CD4-positive, alpha-beta T cell treated with Interleukin-6 for 4 hours (primary cell): Measurements from ENCODE around the gene KIF21B.
"Not testable (repeated sequence)": the region's sequence is repeated elsewhere in the genome, so short reads cannot be mapped to it uniquely, and the experiment has no call there.

Source experiments
- DNase-seq: peaks from one replicate; pipeline ENCODE4 v3.0.0-alpha.2; 2020; ENCODE audit warnings: mixed read lengths

The KIF21B gene

DNA sequence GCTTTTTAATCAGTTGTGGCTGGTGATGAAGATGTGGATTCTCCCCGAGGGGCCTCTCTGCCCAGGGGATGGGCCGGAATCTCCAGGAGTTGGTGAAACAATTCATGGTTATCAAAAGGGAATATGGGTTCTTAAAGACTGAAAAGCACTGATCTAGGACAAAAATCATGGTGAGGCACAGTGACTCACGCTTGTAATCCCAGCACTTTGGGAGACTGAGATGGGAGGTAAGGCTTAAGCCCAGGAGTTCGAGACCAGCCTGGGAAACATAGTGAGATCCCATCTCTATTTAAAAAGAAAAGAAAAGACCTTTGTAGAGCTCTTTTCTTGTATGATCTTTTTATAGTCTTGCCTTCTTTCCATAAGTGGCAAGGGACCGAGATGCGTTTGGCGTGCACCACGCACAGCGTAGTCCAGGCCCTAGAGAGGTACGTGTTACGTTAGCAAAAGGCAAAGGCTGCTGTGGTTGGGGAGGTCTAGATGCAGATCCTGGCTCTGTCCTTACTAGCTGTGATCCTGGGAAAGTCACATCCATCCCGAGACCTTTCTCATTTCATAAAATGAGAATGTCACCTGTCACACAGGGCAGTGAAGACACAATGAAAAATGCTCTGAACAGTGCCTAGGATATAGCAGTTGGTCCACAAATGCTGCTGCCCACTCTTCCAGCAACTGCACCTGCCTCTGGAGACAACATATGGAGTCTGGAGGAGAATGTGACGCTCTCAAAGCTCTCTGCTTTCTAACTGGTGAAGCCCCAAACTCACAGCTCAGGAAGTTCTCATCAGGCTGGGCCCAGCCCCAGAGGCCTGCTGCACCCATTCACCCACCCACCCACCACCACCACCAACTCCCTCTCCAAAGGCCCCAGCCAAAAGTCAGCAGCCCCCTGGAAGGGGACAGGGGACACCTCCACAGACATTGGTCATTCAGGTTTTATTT lies 54.8 kb downstream of the KIF21B start:
- no peak for DNase-seq

GRCh38 chr1:200967693-200968468 lies 55.6 kb downstream of the KIF21B start:
- DNase-seq, result no peak

GRCh38 chr1:200966934-200967333 lies 56.6 kb downstream of the KIF21B start:
- no peak for DNase-seq

GRCh38 chr1:200965111-200965805 lies 58.3 kb downstream of the KIF21B start:
- DNase-seq, result no peak

GRCh38 chr1:200963888-200964287 lies 59.6 kb downstream of the KIF21B start:
- not testable (repeated sequence) for DNase-seq

DNA sequence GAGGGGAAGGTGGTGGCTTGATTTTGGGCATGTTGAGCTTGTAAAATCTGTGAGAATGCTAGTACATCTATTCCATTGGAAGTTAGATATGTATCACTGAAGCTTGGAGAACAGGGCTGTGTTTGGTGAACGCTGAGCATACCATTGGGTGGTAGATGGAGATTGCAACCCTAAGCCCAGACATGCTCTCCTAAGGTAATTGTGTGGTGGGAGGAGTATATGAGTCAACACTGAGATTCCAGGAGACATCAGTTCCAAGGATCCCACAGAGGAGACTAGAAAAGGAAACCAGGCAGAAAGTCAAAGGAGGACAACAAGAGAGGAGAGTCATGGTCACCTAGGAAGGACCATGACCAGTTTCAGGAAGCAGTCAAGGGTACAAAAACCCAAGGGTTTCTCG lies 60.4 kb downstream of the KIF21B start:
- no peak for DNase-seq

DNA sequence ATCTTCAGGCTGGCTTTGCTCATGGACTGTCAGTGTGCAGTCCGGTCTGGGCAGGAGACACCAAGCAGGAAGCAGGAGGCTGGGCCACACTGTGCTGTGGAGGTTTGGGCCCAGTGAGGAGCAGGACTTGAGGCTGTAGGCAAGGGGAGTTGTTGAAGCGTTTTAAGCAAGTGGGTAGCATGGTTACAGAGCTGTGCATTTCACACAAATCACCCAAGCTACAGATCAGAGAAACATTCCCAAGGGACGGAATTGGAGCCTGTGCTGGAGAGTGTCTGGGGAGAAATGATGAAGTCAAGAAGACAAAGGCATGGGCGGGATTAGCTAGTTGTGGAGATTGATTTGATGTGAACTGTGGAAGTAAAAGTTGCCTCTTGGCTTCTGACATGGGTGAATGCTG lies 60.9 kb downstream of the KIF21B start:
- no peak for DNase-seq

DNA sequence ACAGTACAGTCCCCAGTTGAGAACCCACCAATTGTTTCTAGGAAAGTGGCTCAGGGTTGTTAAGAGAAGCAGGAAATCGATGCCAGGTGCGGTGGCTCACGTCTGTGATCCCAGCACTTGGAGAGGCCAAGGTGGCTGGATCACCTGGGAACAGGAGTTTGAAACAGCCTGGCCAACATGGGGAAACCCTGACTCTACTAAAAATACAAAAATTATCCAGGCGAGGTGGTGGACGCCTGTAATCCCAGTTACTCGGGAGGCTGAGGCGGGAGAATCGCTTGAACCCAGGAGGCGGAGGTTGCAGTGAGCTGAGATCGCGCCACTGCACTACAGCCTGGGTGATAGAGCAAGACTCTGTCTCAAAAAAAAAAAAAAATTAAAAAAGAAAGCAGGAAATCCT lies 61.4 kb downstream of the KIF21B start:
- DNase-seq, result not testable (repeated sequence)

DNA sequence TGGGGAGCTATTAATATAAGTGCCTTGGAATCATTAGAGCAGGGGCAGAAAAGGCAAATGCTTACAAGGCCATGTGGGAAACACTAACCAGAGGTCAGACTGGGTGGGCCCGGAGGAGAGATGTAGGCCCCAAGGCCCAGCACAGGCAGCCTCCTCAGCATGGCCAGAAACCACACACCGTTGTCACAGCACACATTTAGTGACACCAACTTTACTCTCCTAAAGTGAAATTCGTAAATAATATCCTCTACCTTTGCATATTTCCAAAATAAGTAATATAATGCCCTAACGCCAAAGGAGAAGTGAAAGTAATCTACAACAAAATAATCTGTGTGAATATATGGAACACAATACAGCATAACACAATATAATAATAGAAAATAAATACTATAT lies 62.6 kb downstream of the KIF21B start:
- DNase-seq, result no peak

GRCh38 chr1:200960236-200960947 lies 63.1 kb downstream of the KIF21B start:
- no peak for DNase-seq

DNA sequence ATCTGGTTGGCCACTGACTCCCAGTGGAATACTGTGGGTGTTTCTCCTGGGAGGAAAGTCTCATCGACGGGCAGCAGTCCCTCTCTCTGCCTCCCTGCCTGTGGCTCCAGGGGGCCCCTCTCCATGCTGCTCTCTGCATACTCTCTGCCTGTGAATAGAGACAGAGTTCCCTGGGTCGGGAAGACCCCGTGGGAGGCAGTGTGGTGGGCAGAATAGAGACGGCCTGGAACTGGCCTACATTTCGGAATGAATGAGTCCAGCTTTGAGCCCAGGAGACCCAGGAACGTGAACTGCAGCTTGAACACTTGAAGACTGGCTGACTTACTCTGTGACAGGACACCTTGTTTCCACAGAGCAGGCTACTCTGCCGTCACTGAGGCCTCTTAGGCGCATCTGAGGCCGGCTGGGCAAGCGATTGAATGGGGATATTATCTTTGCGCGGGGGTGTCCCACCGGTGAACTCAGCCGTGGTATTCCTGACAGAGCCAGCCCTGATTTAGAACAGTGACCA lies 64.0 kb downstream of the KIF21B start:
- no peak for DNase-seq

DNA sequence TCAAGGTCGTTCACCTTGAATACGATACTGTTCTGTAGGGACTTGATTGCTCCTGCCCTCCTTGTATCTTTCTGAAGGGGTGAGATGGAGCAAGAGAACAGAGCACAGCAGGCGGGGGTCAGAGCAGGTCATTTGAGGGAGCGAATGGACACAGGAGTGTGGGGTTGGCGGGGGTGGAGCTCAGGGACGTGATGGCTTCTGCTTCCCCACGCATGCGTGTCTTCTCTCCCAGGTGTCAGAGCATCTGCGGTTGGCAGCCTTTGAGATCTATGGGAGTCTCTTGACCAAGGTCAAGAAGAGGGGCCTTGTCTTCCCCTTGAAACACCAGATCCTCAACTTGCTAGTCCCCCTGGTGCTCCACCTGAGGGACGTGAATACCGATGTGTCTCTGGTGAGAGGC lies 64.9 kb downstream of the KIF21B start:
- no peak for DNase-seq

DNA sequence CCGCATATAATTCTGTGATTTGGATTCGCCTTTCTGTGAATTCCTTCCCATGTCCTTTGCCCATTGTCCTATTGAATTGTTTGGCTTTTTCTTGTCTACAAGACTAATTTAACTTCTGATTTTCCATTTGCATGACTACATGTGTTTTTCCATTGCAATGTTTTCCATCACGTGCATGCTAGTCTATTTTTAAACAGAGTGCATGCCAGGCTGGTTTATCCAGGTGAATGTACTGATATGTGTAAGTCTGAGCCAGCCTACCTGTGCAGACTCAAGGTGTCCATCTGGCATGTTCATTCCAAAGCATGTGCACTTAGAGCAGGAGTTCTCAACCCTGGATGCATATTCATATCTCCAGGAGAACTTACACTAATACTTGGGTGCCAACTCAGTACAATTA lies 69.1 kb downstream of the KIF21B start:
- DNase-seq, result no peak

DNA sequence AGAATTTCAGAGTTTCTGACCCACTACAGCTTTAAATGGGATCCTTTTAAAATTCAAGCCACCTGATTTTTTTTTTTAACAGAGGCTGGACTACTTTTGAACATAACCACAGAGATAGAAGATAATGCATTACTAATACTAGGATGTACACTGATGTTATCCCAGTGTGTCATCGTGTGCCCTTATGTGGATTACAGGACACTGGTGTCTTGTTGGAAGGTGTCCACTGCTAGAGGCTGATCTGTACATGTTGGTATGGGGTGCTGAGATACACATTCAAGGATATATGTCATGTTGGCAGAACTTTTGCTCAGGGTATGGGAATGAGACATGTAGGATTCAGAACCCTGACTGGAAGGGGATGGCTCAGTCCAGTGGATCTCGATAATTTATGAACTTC lies 72.5 kb downstream of the KIF21B start:
- DNase-seq, result no peak

- no peak for DNase-seq
Observed at GRCh38 chr1:200949626-200950025, 73.9 kb downstream of the KIF21B start.

GRCh38 chr1:200947059-200947566 lies 76.4 kb downstream of the KIF21B start:
- no peak for DNase-seq

- no peak for DNase-seq
Observed at GRCh38 chr1:200945111-200945510, 78.4 kb downstream of the KIF21B start.

DNA sequence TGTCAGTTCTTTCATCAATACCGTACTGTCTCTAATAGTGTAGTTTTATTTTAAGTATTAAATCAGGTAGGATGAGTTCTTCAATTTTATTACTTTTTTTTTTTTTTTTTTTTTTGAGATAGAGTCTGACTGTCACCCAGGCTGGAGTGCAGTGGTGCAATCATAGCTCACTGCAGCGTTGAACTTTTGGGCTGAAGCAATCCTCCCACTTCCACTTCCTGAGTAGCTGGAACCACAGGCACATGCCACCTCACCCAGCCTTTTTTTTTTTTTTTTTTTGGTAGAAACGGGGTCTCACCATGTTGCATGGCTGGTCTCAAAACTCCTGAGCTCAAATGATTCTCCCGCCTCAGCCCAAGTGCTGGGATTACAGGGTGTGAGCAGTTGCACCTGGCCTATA lies 84.6 kb downstream of the KIF21B start:
- peak; percentile 25 for DNase-seq

DNA sequence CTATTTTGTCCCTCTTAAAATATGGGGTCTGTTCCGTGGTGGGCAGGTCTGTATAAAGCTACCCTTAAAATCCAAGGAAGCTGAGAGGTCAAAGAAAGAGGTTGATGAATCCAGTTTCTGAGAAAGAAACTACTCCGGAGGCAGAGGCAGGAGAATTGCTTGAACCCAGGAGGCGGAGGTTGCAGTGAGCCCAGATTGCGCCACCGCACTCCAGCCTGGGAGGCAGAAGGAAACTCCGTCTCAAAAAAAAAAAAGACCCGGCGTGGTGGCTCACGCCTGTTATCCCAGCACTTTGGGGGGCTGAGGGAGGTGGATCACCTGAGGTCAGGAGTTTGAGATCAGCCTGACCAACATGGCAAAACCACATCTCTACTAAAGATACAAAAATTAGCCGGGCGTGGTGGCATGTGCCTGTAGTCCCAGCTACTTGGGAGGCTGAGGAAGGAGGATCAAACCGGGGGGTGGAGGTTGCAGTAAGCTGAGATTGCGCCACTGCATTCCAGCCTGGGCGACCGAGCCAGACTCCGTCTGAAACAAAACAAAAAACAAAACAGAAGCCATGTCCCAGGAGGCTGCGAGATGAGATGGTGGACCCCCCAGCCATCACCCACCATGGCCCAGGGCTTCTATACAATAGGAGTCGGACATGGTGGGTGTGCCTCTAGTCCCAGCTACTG lies 88.1 kb downstream of the KIF21B start:
- not testable (repeated sequence) for DNase-seq

DNA sequence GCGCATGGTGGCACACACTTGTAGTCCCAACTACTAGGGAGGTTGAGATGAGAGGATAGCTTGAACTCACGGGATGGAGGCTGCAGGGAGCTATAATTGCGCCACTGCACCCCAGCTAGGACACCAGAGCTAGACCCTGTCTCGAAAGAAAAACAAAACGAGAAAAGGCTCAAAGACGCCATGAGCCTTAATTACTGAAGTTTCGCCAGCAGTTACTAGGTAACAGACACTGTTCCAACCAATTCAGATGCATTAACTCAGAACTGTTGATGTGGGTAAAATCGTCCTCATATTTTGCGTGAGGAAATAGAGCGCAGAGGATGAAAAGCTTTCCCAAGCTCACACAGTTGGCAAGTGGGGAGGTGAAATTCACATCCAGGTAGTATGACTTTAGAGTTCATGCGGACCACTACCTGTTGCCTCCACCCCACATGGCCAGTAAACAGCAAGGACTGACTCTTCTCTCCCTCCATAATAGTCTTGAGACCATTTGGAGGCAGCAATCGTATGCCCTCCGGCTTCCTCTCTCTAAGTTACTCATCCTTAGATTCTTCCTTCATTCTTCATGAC lies 88.8 kb downstream of the KIF21B start:
- DNase-seq, result no peak

GRCh38 chr1:200931776-200932175 lies 91.7 kb downstream of the KIF21B start:
- no peak for DNase-seq
